ENCODE data around the gene FLNA. TPM values are rescaled to one million over a fixed set of nuclear protein-coding genes. Genes with fewer than 3 reads are reported as not detected.

FLNA gene
- total RNA-seq, 1 experiment from 2014 or later = 1,210 TPM

GRCh38 chrX:154379569-154379951 lies 5.1 kb upstream of the FLNA start:
- Histone ChIP-seq H3K9me3 (ENCODE audit: low read depth, low read length, poor library complexity, severe bottlenecking) (no peaks in the 10 kb centered on the region), H3K4me3 (ENCODE audit: low read depth, low read length, poor library complexity, severe bottlenecking) (peak overlapping the region; percentile 96), H3K27me3 (replicated peaks; ENCODE audit: insufficient read depth, low read depth, low read length, poor library complexity) (no peaks in the 10 kb centered on the region), H3K36me3 (ENCODE audit: insufficient read depth, low read length, poor library complexity, severe bottlenecking) (no peaks in the 10 kb centered on the region), H3K4me1 (ENCODE audit: insufficient read depth, low read length, poor library complexity, severe bottlenecking) (no peaks in the 10 kb centered on the region), H3K27ac (ENCODE audit: low read depth, low read length, poor library complexity, severe bottlenecking) (peak overlapping the region; percentile 100)
- ChIA-PET CTCF (no interaction called here), POLR2A (ENCODE audit: low non-redundant PET) (interaction anchor here (1.0 kb wide), 1 partner anchor 11 kb away, joined by 8 read pairs; no protein-coding TSS in a partner anchor)
- no TSS peak for BruUV-seq (replicated peaks)
- DNase-seq (ENCODE audit: low spot score) = no peak
- intact Hi-C loops (cut with micrococcal nuclease; ENCODE audit: unreplicated experiment) = no loop called here
- TF ChIP-seq EZH2 (IDR thresholded peaks at IDR 0.05; ENCODE audit: borderline replicate concordance, low read depth, low read length, poor library complexity, severe bottlenecking) (no peak), CTCF (conservative IDR thresholded peaks at IDR 0.05; ENCODE audit: low read depth, low read length) (no peak)

- POLR2A ChIA-PET (ENCODE audit: low non-redundant PET) = interaction anchor here (1.0 kb wide), 1 partner anchor 10 kb away, joined by 8 read pairs; no protein-coding TSS in a partner anchor
- Histone ChIP-seq H3K27ac (ENCODE audit: low read depth, low read length, poor library complexity, severe bottlenecking) (peak within 1 kb of the TSS; percentile 100), H3K27me3 (replicated peaks; ENCODE audit: insufficient read depth, low read depth, low read length, poor library complexity) (no peaks in the 10 kb centered on the region), H3K4me1 (ENCODE audit: insufficient read depth, low read length, poor library complexity, severe bottlenecking) (no peaks in the 10 kb centered on the region), H3K36me3 (ENCODE audit: insufficient read depth, low read length, poor library complexity, severe bottlenecking) (no peaks in the 10 kb centered on the region), H3K4me3 (ENCODE audit: low read depth, low read length, poor library complexity, severe bottlenecking) (peak within 1 kb of the TSS; percentile 96), H3K9me3 (ENCODE audit: low read depth, low read length, poor library complexity, severe bottlenecking) (no peaks in the 10 kb centered on the region)
- peak; percentile 98 for DNase-seq (ENCODE audit: low spot score)
- no peak for TF ChIP-seq CTCF (conservative IDR thresholded peaks at IDR 0.05; ENCODE audit: low read depth, low read length)
- no peak for TF ChIP-seq EZH2 (IDR thresholded peaks at IDR 0.05; ENCODE audit: borderline replicate concordance, low read depth, low read length, poor library complexity, severe bottlenecking)
- intact Hi-C loops (cut with micrococcal nuclease; ENCODE audit: unreplicated experiment) = no loop called here
- no TSS peak for BruUV-seq (replicated peaks)
- CTCF ChIA-PET = no interaction called here
Measured at GRCh38 chrX:154378799-154379568, 4.5 kb upstream of the FLNA start, which contains the start of gene EMD. Gene EMD (plus strand): TSS chrX:154379295. CDS start chrX:154379485, 190 bp downstream.

GRCh38 chrX:154378059-154378798 lies 3.8 kb upstream of the FLNA start:
- ChIA-PET CTCF (no interaction called here), POLR2A (ENCODE audit: low non-redundant PET) (interaction anchor here (1.0 kb wide), 1 partner anchor 9 kb away, joined by 8 read pairs; no protein-coding TSS in a partner anchor)
- intact Hi-C loops (cut with micrococcal nuclease; ENCODE audit: unreplicated experiment) = no loop called here
- H3K36me3 ChIP-seq (ENCODE audit: insufficient read depth, low read length, poor library complexity, severe bottlenecking) = no peaks in the 10 kb centered on the region
- peaks cover 5% of the 10 kb centered on the region for H3K4me1 ChIP-seq (ENCODE audit: insufficient read depth, low read length, poor library complexity, severe bottlenecking)
- H3K4me3 ChIP-seq (ENCODE audit: low read depth, low read length, poor library complexity, severe bottlenecking) = peak overlapping the region; percentile 46
- DNase-seq (ENCODE audit: low spot score) = peak; percentile 72
- H3K9me3 ChIP-seq (ENCODE audit: low read depth, low read length, poor library complexity, severe bottlenecking) = no peaks in the 10 kb centered on the region
- H3K27me3 ChIP-seq (replicated peaks; ENCODE audit: insufficient read depth, low read depth, low read length, poor library complexity) = no peaks in the 10 kb centered on the region
- peak overlapping the region; percentile 99 for H3K27ac ChIP-seq (ENCODE audit: low read depth, low read length, poor library complexity, severe bottlenecking)
- TF ChIP-seq CTCF (conservative IDR thresholded peaks at IDR 0.05; ENCODE audit: low read depth, low read length) (0 out of 2 replicates have a peak, but pooled peaks have one; percentile 19), EZH2 (IDR thresholded peaks at IDR 0.05; ENCODE audit: borderline replicate concordance, low read depth, low read length, poor library complexity, severe bottlenecking) (no peak)
- no TSS peak for BruUV-seq (replicated peaks)

All from A673 (cell line).